Activated CD4-positive, CD25-positive, alpha-beta regulatory T cell treated with anti-CD3 and anti-CD28 coated beads, Interleukin-2, amount 50 U/mL, for 72 hours (primary cell): ENCODE results near the gene ALOXE3.
A peak's percentile ranks its signal among the peaks of the same experiment; 100 is the strongest.

Experiments used
- DNase-seq: peaks from one replicate; pipeline ENCODE4 v3.0.0; 2021

The ALOXE3 gene

DNA sequence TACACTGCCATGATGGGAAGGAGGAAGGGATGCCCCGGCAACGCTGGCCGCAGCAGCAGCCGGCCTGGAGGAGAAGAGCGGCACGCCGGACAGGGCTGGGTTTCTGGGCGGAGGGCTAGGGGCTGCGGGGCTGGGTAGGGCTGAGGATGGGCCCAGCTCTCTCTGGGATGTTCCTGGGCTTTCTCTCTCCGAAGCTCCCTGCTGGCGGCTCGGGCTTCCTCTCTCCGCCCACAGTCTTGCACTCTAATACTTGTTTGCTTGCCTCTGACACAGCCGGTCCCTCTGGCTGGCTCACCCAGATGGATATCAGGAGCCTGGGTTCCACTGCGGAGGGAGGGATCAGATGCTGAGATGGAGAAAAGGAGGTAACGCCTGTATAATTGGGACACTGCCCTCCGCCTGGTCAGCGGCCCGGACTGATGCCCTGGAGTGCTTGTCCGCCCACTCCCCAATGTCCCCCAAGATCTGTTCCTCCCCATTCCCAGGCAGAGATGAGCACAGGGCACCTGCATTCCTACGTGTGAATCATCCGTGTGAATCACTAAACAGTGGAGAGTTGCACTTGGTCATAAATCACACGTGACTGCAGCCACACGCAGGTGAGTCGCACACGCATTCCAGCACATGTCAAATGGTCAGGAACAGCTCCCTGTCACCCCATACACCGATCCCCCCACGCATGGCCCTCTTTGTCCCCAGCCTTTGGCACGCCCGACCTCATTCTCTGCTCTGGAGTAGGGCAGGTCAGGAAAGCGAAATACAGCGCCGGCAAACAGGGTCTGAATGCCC lies at the start of gene ALOXE3:
Gene ALOXE3 (minus strand): TSS at position 535 of the 789 bp plus-strand sequence. CDS start 524 bp downstream, at position 11.
- no peak for DNase-seq

DNA sequence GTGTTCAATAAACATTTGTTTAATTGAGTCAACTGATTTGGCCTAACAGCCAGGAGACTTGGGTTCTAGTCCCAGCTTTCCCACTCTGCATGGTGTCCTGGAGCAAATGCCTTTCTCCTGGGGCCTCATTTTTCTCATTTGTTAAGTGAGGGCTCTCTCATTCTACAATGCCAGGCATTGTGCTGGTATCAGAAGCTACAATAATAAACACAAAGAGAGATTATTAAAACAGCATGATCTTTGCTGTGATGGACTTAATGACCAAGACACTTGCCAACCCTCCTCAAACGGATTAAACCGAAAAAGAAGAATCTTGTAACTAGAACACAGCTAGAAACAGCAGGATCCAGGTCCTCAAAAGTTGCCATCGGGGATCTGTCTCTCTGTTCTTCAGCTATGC lies 49.2 kb upstream of the ALOXE3 start:
- DNase-seq = no peak

DNA sequence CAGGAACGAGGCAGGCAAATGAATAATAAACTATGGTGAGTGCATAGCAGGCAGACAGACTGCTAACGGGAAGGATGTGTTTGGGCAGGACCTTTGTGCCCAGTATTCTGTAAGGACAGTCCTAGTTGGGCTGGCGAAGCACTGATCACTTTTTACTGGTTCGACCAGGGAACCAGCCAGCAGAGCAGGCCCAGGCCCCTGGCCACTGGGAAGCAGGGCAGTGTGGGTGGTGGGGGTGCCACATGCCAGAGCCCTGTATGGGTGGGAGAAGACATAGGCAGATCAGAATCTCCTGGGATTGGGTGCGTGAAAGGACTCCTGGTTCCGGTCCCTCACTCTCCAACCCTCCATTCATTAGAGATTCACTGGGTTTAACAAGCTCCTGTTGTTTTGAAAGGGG lies 48.4 kb upstream of the ALOXE3 start:
- DNase-seq = no peak

DNA sequence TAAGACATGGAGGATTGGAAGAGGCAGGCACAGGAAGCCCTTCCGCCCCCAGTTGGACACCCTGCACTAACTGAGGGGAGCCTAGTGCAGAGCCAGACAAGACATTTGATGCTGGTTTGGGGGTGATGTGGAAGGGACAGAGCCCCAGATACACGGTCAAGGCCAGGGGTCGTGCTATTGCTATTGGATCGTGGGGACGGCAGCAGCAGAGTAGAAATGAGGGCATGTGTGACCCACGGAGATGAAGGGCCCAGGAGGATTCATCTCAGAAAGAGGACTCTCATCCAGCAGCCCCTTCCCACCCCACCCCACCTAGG lies 46.5 kb upstream of the ALOXE3 start:
- DNase-seq = no peak

DNA sequence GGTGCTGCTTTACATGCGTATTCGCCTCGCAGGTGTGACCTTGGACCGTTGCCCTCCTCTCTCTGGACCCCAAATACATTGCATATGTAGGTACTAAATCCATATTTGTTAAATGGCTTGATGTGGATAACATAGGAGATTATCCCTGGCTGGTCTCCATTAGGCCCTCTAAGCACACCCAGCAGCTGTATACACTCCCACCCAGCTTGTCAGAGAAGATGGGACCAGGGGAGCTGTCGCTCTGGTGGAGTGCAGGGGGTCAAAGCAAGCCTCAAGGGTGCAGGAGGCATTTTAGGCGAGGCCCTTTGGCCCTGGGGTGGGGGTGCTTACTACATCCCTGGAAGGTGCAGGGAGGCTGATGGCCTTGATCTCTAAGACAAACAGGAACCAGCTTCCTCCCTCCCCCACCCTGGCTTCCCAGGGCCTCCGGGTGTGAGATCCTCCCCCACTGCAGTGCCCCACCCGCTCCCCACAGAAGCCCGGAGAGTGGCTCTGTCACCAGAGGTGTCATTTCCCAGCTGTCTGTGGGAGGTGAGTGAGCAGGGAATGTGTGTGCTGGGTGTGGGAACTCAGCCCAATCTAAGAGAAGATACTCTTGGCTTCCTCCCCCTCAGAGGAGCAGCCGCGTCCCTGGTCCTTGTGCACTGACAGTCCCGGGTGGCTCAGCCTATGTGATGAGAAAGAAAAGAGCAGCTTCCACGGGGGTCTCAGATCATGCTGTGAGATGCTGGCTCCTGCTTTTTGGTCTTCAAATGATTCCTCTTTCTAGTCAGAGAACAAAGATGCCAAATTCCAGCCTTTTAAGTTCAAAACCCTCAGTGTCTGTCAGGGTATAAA lies 45.9 kb upstream of the ALOXE3 start:
- DNase-seq = no peak

DNA sequence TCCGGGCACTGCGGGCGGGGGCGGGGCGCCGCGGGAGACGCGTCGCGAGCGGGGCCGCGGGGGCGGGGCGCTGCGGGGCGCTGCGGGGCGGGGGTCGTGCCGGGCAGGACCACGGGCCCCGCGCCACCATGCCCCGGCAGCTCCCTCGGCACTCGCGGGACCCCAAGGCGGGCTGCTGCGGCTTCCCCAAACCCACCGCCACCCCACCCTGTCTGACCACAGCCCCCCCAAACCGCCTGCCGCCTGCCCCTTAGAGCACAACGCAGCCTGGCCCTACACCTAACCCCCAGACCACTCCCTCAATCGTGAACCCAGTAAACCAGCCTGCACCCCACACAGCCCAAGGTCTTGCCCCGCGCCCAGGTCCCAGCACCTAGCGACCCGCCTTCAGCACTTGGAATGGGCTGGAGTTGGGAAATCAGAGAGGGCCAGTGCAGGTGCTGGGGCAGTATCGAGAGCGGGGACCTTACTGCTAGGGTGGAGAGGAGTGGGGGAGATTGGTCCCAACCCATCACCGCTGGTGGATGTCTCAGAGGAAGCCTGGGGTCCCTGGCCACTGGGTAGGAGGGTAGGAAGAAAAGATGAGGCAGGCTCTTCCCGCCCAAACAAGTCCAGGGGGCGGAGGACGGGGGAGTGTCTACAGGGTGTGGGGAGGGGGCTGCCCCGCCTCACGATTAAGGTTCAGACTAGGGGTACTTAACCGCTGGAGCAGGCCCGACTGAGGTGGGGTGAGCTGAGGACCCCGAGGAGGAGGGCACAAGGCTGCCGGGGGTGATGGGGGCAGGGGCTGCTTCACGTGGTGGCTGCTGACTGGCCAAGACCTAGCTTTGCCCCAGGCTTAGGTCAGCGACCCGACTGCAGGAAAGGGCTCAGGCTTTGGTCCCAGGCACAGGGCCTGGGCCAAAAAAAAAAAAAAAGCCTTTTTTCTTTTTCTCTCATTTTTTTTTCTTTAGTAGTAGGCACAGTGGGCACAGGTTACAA lies 45.0 kb upstream of the ALOXE3 start:
- DNase-seq = peak; percentile 49

DNA sequence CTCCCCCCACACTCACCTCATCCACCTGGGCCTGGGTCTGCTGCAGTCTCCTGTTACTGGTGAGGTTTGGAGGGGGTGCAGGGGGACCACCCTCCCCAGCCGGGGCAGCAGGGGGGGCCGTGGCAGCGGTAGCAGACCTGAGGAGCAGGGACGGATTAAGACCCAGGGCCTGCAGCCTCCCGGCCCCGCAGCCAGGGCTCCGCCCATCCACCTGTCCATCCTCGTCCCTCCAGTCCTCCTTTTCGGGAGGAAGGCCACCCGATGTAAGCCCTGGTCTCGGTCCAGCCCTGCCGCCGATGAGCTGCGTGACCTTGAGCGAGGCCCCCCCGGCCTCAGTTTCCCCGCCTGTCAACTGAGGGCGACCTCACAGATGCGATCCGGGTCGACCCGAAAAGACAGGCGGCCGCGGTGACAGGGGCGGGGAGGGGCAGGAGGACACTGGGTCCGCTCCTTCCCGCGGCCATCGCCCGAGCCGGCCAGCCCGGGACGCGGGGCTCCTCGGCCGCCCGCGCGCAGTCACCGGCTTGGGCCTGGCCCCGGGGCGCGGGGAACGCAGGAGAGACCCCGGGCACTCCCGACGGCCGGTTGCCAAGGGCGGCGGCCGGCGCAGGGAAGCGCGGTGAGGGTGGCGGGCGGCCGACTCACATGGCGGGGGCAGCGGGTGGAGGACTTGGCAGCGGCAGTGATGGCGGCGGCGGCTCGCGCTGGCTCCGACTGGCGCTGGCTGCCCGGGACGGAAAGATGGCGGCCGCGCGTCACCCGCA lies 44.1 kb upstream of the ALOXE3 start, which contains the start of gene VAMP2:
Gene VAMP2 (minus strand): TSS at position 716 of the 764 bp plus-strand sequence. CDS start 69 bp downstream, at position 647.
- peak; percentile 88 for DNase-seq

DNA sequence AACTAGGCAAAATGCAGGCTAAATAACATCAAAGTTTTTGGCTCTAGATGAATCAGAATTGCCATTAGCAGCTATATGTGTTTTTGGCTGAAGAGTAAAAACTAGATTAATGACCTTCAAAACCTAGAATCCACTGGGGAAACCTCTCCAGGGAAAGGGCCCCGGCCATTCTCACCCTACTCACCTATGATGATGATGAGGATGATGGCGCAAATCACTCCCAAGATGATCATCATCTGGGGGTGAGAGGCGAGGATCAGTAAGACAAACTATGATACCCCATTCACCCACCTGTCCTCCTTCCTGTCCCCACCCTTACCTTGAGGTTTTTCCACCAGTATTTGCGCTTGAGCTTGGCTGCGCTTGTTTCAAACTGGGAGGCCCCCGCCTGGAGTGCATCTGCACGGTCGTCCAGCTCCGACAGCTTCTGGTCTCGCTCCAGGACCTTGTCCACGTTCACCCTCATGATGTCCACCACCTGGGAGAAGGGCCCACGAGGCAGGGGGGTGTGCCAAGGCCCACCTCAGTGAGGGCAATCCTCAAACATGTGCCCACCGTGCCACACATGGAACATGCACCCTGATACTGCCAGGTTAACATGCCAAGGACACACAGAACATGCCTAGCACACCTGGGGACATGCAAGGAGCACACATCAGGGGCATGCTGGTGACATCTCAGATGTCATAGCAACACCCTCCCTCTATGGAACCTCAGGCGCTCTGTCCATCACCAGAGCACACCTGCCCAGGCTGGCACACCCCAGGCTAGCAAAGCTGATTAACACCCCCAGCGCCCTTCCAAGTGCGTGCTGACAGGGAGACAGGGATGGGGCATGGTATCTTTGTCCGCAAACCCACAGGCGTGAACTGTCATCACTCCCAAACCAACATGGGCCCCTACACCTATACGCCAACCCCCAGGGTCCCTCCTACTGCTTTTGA lies 43.2 kb upstream of the ALOXE3 start:
- no peak for DNase-seq

DNA sequence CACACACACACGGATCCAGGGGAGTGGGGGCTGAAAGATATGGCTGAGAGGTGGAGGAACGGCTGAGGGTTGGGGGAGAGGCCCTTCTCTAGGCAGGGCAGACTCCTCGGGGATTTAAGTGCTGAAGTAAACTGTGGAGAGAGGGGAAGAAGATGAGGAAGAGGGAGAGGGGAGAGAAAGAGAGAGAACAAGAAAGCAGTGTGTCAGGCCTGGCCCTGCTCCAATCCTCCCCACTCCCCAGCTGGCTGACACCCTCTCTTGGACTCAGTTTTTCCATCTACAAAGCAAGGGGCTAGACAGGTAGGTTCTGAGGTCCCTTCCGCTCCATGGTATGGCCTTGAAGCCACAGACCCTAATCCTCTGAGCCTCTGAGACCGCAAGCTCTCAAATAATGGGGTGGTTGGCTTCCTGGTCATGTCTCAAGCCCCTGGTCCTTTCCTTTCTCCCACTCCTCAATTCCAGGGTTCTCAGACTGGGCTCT lies 42.5 kb upstream of the ALOXE3 start:
- peak; percentile 24 for DNase-seq

DNA sequence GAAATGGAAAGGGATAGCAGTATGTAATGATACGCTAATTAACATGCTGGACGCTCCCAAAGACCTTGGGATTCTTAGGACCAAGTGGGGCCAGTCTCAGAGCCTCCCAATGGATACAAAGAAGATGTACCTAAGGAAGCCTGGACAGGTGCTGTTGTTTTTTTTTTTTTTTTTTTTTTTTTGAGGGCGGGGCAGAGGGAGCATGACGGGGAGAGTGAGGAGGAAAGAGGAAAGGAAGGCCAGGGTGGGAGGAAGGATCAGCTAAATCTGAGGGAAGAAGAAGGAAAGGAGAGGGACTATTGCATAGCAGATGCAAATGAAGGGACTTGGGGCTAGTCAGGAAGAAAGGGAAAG lies 41.9 kb upstream of the ALOXE3 start:
- DNase-seq = no peak

DNA sequence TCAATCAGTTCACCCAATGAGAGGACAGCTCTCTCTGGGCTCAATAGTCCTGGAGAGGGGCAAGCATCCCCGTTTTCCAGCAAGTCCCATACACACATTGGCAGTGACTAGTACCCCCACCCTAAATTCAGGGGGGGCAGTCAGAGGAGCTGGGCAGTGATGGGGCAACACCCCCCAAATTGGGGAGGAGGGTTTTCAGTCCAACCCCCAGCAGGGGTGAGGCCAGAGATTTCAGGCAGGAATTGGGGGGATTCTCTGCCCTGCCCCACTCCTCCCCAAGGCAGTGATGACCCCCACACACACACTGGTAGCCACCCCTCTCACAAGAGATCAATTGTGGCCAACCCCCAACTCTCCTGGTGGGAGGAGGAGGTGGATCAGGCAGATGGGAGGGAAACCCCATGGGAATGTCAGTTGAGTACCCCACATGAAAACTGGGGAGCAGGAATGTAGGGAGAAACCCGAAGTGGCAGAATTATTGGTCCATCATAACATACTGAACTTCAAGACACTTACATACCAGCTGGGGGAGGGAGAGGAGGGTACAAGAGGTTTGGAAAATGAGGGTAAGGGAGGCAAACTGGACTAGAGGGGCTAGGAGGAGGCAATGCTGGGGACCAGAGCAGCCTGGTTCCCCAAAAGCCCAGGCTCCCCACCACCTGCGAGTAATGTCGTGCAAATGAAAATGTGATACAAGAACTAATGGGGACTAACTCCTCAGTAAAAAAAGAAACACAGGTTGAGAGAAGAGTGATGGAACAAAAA lies 41.3 kb upstream of the ALOXE3 start:
- DNase-seq = peak; percentile 26

DNA sequence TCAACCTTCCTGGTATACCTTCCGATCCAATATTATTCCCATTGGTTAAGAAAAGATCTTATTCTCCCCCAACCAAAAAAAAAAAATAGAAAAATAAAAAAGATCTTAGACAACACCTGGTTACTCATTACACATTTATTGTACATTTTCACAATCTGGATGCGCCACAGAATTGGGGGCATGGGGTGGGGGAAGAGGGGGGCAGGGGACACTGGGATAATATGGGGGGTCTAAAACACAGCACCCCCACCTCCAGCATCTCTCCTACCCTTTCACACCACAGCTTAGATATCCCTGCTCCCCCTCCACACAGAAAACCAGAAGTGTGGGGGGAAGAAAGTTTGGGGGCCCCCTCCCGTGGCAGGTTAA lies 40.7 kb upstream of the ALOXE3 start:
- DNase-seq = no peak

DNA sequence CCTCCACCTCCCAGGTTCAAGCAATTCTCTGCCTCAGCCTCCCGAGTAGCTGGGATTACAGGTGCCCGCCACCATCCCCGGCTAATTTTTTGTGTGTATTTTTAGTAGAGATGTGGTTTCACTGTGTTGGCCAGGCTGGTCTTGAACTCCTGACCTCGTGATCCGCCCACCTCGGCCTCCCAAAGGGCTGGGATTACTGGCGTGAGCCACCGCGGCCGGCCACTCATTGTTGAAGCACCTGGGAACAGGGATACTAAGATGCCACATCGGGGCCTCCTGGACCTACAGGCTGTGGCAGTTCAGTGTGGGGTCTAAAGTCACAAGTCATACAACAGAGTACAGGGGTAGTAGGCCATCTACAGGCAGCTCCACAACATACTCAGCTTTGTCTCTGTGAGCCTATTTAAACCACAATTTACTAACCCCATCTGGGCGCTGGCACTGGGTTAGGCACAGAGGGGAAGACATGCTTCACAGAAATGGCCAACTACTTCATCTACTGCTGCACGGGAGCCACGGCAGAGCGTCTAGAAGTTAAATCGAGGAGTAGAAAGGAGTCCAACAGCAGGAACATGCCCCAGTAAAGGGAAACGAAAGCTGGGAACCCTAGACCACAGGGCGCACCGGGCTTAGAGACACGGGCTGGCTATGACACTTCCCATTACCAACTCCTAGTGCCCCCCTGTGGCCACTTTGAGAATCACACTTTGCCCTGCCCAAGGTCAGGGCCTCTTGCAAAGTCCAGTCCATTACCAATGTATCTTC lies 40.1 kb upstream of the ALOXE3 start:
- peak; percentile 92 for DNase-seq

DNA sequence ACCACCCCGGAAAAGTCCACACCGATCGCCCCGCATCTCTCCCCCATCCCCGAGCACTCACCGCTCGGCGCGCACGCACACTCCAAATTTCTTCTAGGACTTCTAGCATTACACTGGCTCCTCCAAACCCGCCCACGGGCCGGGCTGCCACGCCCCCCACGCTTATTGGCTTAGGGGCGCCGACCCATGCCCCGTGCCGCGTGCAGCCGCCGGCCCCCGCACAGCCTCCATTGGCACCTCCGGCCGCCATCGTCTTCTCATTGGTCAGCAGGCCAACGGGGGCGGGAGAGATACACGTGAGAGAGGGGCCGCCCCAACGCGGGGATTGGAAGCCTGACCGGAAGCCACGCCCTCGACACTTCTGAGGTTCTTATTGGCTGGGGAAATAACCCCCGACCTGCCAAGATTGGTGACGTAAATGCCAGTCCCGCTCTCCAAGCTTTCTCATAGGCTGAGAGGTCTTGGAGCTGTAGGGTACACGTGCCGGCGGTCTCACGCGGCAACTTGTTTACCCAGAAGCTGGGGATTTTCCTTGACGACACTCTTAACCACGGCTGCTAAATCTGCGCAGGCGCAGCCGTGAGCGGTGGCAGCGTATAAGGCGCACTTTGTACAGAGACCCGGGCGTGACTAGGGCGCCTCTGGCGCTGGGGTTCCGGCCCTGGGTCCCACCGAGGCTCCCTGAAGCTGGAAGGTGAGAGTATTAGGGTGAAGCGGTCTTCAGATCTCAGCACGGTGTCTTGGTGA lies 38.1 kb upstream of the ALOXE3 start:
- peak; percentile 99 for DNase-seq

DNA sequence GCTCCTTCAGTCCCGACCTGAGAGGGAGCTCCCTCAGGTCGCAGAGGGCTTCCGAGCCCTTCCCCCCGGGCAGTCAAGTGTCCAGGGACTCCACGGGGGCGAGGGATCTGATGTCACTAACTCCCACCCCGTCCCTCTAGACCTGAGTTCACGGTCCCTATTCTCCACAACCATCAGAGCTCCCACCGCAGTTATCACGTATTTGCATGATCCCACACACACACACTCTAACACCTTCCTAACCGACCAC lies 37.6 kb upstream of the ALOXE3 start:
- no peak for DNase-seq

DNA sequence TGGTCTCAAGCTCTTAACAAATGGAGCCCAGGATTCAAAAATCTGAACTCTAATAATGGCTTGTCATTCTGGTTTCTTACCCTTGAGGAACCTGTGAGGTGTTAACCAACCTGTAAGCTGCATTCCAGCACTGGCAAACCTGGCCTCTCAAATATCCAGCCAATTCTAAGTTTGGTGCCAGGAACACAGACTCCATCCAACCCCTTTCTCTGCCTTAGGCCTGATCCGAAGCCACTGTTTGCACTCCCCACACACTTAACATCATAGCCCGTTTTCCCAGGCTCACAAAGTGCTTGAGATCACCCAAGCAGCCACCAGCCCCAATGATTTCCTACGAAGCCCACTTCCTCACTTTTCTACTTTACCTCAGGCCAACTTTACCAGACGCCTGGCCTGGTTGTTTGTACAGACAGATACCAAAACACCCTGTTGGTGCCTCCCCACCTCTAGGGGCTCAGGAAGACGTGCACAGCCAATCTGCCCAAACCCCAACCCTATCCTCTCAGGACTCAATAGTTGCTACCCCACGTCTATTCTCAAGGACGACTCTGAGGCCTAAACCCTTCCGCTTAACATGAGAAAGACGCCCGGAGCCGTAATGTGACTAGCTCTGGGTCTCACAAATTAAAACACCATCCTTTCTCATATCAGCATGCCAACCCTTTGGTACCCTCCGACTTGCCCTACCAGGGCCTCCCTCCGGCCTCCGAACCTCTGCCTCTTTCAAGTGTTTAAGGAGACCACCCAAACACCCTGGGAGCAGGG lies 37.1 kb upstream of the ALOXE3 start:
- DNase-seq = peak; percentile 28

DNA sequence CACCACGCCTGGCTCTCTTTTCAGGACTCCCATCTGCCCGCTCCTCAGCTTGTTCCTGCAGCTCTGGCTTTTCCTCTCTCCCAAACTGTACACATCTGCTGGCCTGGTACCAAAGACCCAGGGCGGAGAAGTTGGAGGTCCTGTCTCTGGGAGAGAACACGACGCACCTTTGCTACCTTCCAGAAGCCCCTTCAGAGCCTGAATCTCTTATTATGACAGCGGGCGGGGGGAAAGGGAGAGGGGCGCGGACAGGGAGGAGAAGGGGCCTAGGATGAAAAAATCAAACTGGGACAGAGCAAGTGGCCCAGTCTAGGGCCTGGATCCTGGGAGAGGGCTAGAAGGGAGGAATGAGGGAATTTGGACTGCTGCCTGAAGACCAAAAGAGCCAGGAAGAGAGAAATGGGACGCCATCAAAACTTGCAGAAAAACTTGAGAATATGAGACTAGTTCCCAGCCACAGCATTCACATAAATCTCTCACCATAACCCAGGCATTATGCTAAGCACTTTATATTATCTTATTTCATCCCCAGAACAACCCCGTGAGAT lies 36.4 kb upstream of the ALOXE3 start:
- no peak for DNase-seq
